ENCODE measurements around the gene POLR3E. TPM values are rescaled to one million over a fixed set of nuclear protein-coding genes. Genes with fewer than 3 reads are reported as not detected.
"Not testable (repeated sequence)": the region's sequence is repeated elsewhere in the genome, so short reads cannot be mapped to it uniquely, and the experiment has no call there.

The POLR3E gene
- total and polyA plus RNA-seq, 7 experiments from 2014 or later = 11.8 to 232 (median 107) TPM

GRCh38 chr16:22348291-22348690, 51.1 kb downstream of the POLR3E start:
- Mint-ChIP-seq H3K4me3 (no peak overlapping the region), H3K36me3 (peaks cover 21 to 70% (median 46%) of the 10 kb centered on the region in 5 donors), H3K27ac (peak overlapping the region in 2 of 9 donors; percentile 20 to 28), H3K27me3 (no peaks in the 10 kb centered on the region), H3K9me3 (peaks cover 0 to 2% (median 0%) of the 10 kb centered on the region in 11 donors), H3K4me1 (peaks cover 5 to 35% (median 23%) of the 10 kb centered on the region in 7 donors)
- Histone ChIP-seq H3K27me3 (ENCODE audit: control insufficient read depth in 2 of 2, insufficient read depth in 2 of 2, low read length in 2 of 2) (no peaks in the 10 kb centered on the region), H3K4me1 (ENCODE audit: control insufficient read depth in 2 of 2, insufficient read depth in 2 of 2, low read length in 2 of 2) (peaks cover 5 to 9% of the 10 kb centered on the region in 2 donors), H3K9me3 (ENCODE audit: control insufficient read depth in 2 of 3, low read length in 3 of 3) (no peaks in the 10 kb centered on the region), H3K36me3 (ENCODE audit: control insufficient read depth in 2 of 3, insufficient read depth in 3 of 3, low read length in 3 of 3) (peaks cover 0 to 52% (median 32%) of the 10 kb centered on the region in 3 experiments), H3K4me3 (ENCODE audit: low read length) (no peak overlapping the region), H3K27ac (ENCODE audit: low read depth, low read length) (no peak overlapping the region)
- intact Hi-C loops (cut with micrococcal nuclease) = no loop called here
- DNase-seq (no peak), ATAC-seq (no peak)
- ChIA-PET POLR2A (interaction anchor here (1.6 kb wide), 1 partner anchor 9 kb away, joined by 5 read pairs; no protein-coding TSS in a partner anchor), CTCF (no interaction called here)

GRCh38 chr16:22351017-22351416, 53.8 kb downstream of the POLR3E start:
- Histone ChIP-seq H3K4me1 (ENCODE audit: control insufficient read depth in 2 of 2, insufficient read depth in 2 of 2, low read length in 2 of 2) (peaks cover 26 to 34% of the 10 kb centered on the region in 2 donors), H3K36me3 (ENCODE audit: control insufficient read depth in 2 of 3, insufficient read depth in 3 of 3, low read length in 3 of 3) (peaks cover 0 to 43% (median 32%) of the 10 kb centered on the region in 3 experiments)
- Mint-ChIP-seq H3K36me3 (peaks cover 21 to 59% (median 43%) of the 10 kb centered on the region in 5 donors), H3K4me1 (peaks cover 20 to 56% (median 51%) of the 10 kb centered on the region in 7 donors), H3K27ac (peak overlapping the region in 3 of 9 donors; percentile 26 to 82 (median 66))
- H3K27ac ChIP-seq (ENCODE audit: low read depth, low read length); H3K4me3 ChIP-seq (ENCODE audit: low read length); H3K27me3 Mint-ChIP-seq; H3K9me3 ChIP-seq (ENCODE audit: control insufficient read depth in 2 of 3, low read length in 3 of 3); H3K9me3 Mint-ChIP-seq; H3K4me3 Mint-ChIP-seq; DNase-seq; H3K27me3 ChIP-seq (ENCODE audit: control insufficient read depth in 2 of 2, insufficient read depth in 2 of 2, low read length in 2 of 2); ATAC-seq: not testable (repeated sequence)
- intact Hi-C loops (cut with micrococcal nuclease) = loop anchor here in 1 of 2 donors (10.0 kb wide), 1 partner anchor 1446 kb away; the partner anchor contains the start of genes DCUN1D3 and LYRM1
- CTCF ChIA-PET = interaction anchor here (2.0 kb wide), 1 partner anchor 30 kb away, joined by 4 read pairs; no protein-coding TSS in a partner anchor
- POLR2A ChIA-PET = interaction anchor here (4.9 kb wide), 1 partner anchor 18 kb away, joined by 29 read pairs; no protein-coding TSS in a partner anchor

GRCh38 chr16:22352140-22352539, 54.9 kb downstream of the POLR3E start:
- Histone ChIP-seq H3K9me3 (ENCODE audit: control insufficient read depth in 2 of 3, low read length in 3 of 3) (no peaks in the 10 kb centered on the region), H3K4me1 (ENCODE audit: control insufficient read depth in 2 of 2, insufficient read depth in 2 of 2, low read length in 2 of 2) (peaks cover 32 to 41% of the 10 kb centered on the region in 2 donors), H3K27me3 (ENCODE audit: control insufficient read depth in 2 of 2, insufficient read depth in 2 of 2, low read length in 2 of 2) (no peaks in the 10 kb centered on the region), H3K4me3 (ENCODE audit: low read length) (no peak overlapping the region), H3K27ac (ENCODE audit: low read depth, low read length) (no peak overlapping the region), H3K36me3 (ENCODE audit: control insufficient read depth in 2 of 3, insufficient read depth in 3 of 3, low read length in 3 of 3) (peaks cover 0 to 32% (median 28%) of the 10 kb centered on the region in 3 experiments)
- Mint-ChIP-seq H3K9me3 (peaks cover 0 to 2% (median 0%) of the 10 kb centered on the region in 11 donors), H3K27ac (peak overlapping the region in 7 of 9 donors; percentile 19 to 87 (median 60)), H3K4me3 (no peak overlapping the region), H3K4me1 (peaks cover 20 to 61% (median 49%) of the 10 kb centered on the region in 7 donors), H3K27me3 (no peaks in the 10 kb centered on the region), H3K36me3 (peaks cover 13 to 50% (median 34%) of the 10 kb centered on the region in 5 donors)
- ATAC-seq = no peak
- POLR2A ChIA-PET = interaction anchor here (1.7 to 4.9 kb wide), 3 partner anchors 17 to 23 kb away, joined by 6 to 38 read pairs (median 29); partner anchors contain the start of gene CDR2
- CTCF ChIA-PET = no interaction called here
- intact Hi-C loops (cut with micrococcal nuclease) = loop anchor here in 1 of 2 donors (10.0 kb wide), 1 partner anchor 1447 kb away; the partner anchor contains the start of genes DCUN1D3 and LYRM1
- DNase-seq = no peak

GRCh38 chr16:22352723-22353122, 55.5 kb downstream of the POLR3E start:
- Mint-ChIP-seq H3K4me3 (peak overlapping the region in 2 of 10 donors; percentile 42 to 49), H3K27me3 (no peaks in the 10 kb centered on the region), H3K27ac (peak overlapping the region in 8 of 9 donors; percentile 6 to 82 (median 48)), H3K36me3 (peaks cover 8 to 44% (median 32%) of the 10 kb centered on the region in 5 donors), H3K4me1 (peaks cover 22 to 64% (median 55%) of the 10 kb centered on the region in 7 donors), H3K9me3 (peaks cover 0 to 2% (median 0%) of the 10 kb centered on the region in 11 donors)
- Histone ChIP-seq H3K4me1 (ENCODE audit: control insufficient read depth in 2 of 2, insufficient read depth in 2 of 2, low read length in 2 of 2) (peaks cover 37 to 46% of the 10 kb centered on the region in 2 donors), H3K4me3 (ENCODE audit: low read length) (no peak overlapping the region), H3K36me3 (ENCODE audit: control insufficient read depth in 2 of 3, insufficient read depth in 3 of 3, low read length in 3 of 3) (peaks cover 0 to 26% (median 24%) of the 10 kb centered on the region in 3 experiments), H3K27ac (ENCODE audit: low read depth, low read length) (no peak overlapping the region), H3K27me3 (ENCODE audit: control insufficient read depth in 2 of 2, insufficient read depth in 2 of 2, low read length in 2 of 2) (no peaks in the 10 kb centered on the region), H3K9me3 (ENCODE audit: control insufficient read depth in 2 of 3, low read length in 3 of 3) (no peaks in the 10 kb centered on the region)
- DNase-seq (no peak), ATAC-seq (no peak)
- ChIA-PET CTCF (interaction anchor here (0.6 to 0.9 kb wide), 3 partner anchors 28 to 85 kb away, joined by 3 read pairs; no protein-coding TSS in a partner anchor), POLR2A (interaction anchor here (0.6 to 4.9 kb wide), 4 partner anchors 12 to 22 kb away, joined by 3 to 38 read pairs (median 18); partner anchors contain the start of gene CDR2)
- intact Hi-C loops (cut with micrococcal nuclease) = loop anchor here in 1 of 2 donors (10.0 kb wide), 1 partner anchor 1448 kb away; the partner anchor contains the start of genes DCUN1D3 and LYRM1

- H3K4me3 ChIP-seq (ENCODE audit: low read length) = no peak overlapping the region
- H3K4me3 Mint-ChIP-seq = peak overlapping the region; percentile 8 to 62 (median 39)
- peaks cover 0 to 19% (median 19%) of the 10 kb centered on the region in 3 experiments for H3K36me3 ChIP-seq (ENCODE audit: control insufficient read depth in 2 of 3, insufficient read depth in 3 of 3, low read length in 3 of 3)
- peaks cover 44 to 52% of the 10 kb centered on the region in 2 donors for H3K4me1 ChIP-seq (ENCODE audit: control insufficient read depth in 2 of 2, insufficient read depth in 2 of 2, low read length in 2 of 2)
- peak overlapping the region; percentile 48 for H3K27ac ChIP-seq (ENCODE audit: low read depth, low read length)
- H3K9me3 Mint-ChIP-seq = peaks cover 0 to 2% (median 0%) of the 10 kb centered on the region in 11 donors
- H3K27me3 Mint-ChIP-seq = no peaks in the 10 kb centered on the region
- peak overlapping the region; percentile 69 to 88 (median 83) for H3K27ac Mint-ChIP-seq
- intact Hi-C loops (cut with micrococcal nuclease) = loop anchor here in 1 of 2 donors (10.0 kb wide), 1 partner anchor 1449 kb away; the partner anchor contains the start of genes DCUN1D3 and LYRM1
- peaks cover 7 to 44% (median 32%) of the 10 kb centered on the region in 5 donors for H3K36me3 Mint-ChIP-seq
- H3K9me3 ChIP-seq (ENCODE audit: control insufficient read depth in 2 of 3, low read length in 3 of 3) = no peaks in the 10 kb centered on the region
- H3K27me3 ChIP-seq (ENCODE audit: control insufficient read depth in 2 of 2, insufficient read depth in 2 of 2, low read length in 2 of 2) = no peaks in the 10 kb centered on the region
- ChIA-PET POLR2A (interaction anchor here (0.5 to 4.9 kb wide), 7 partner anchors 11 to 55 kb away, joined by 3 to 38 read pairs (median 6); partner anchors contain the start of gene CDR2), CTCF (interaction anchor here (0.6 to 0.9 kb wide), 3 partner anchors 29 to 85 kb away, joined by 3 read pairs; no protein-coding TSS in a partner anchor)
- H3K4me1 Mint-ChIP-seq = peaks cover 28 to 70% (median 61%) of the 10 kb centered on the region in 7 donors
- DNase-seq (peak in 2 of 9 donors; percentile 36 to 48), ATAC-seq (peak; percentile 63)
Measured at GRCh38 chr16:22353191-22353919, 56.1 kb downstream of the POLR3E start.

Data from naive thymus-derived CD4-positive, alpha-beta T cell (primary cell).